ENCODE results near the gene TDRKH.

DNA sequence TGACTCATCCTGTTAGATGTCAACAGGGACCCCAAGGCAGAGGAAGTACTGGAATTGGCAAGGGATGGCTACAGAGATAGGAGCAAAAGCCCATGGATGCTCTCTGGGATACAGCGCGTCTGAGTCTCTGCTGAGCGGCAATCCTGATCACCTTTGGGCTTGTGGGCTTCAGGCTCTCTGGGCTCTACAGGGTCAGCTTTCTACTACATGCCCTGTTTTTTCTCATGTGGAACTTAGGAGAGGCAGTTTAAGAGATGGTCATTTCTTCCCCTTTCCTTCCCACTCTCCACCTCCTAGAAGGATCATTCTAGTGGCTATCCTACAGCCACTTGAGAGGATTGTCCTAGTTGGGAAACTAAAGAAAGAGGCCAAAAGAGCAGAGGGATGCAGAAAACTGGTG is 13.6 kb upstream of the TDRKH start:
- TF ChIP-seq, protein P1, sequence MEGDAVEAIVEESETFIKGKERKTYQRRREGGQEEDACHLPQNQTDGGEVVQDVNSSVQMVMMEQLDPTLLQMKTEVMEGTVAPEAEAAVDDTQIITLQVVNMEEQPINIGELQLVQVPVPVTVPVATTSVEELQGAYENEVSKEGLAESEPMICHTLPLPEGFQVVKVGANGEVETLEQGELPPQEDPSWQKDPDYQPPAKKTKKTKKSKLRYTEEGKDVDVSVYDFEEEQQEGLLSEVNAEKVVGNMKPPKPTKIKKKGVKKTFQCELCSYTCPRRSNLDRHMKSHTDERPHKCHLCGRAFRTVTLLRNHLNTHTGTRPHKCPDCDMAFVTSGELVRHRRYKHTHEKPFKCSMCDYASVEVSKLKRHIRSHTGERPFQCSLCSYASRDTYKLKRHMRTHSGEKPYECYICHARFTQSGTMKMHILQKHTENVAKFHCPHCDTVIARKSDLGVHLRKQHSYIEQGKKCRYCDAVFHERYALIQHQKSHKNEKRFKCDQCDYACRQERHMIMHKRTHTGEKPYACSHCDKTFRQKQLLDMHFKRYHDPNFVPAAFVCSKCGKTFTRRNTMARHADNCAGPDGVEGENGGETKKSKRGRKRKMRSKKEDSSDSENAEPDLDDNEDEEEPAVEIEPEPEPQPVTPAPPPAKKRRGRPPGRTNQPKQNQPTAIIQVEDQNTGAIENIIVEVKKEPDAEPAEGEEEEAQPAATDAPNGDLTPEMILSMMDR (IDR thresholded peaks at IDR 0.05; ENCODE audit: borderline replicate concordance, extremely low read depth, low read length, poor library complexity, severe bottlenecking) = no peak
- no peak for TF ChIP-seq EZH2 (IDR thresholded peaks at IDR 0.05; ENCODE audit: borderline replicate concordance, low read depth, low read length, severe bottlenecking)

Data from DND-41 (cell line).